Measurements from ENCODE around the gene M6PR.

DNA sequence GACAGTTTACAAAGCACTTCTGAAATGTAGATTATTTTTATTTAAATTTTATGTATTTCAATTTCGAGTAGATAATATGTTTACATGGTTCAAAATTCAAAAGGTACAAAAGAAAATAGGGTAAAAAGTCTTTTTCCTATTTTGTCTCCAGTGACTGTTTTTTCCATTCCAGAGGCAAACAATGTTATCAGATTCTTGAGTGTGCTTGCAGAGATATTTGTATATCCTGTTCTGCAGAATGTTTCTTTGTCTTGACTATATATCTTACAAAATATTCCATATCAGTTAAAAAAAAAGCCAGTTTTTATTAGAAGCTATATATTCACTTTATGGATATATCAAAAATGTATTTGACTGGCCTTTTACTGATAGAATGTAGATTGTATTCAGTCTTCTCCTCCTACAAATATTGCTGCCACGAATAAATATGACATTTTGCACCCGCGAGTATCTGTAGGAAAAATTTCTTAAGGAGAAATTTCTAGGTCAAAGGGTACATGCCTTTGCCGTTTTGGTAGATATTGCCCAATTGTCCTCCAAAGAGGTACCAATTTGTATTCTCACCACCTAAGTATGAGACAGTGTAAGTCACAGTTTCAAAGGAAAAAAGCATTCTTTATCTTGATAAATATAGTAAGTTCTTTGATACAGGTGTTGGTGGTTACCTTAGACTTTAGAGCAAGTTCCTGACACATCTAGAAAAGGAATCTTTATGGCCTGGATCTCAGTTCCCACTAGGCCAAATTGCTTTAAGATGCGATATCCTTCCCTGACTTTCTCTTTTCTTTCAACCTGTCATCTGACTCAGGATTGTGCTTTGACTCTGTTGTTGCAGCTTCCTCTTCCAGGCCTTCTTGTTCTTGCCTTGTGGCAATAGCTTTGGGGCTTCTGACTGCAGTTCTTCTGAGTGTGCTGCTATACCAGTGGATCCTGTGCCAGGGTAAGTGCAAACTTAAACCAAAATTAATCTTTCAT, 42.2 kb upstream of the M6PR start:
- TF ChIP-seq EP300 (IDR thresholded peaks at IDR 0.05; ENCODE audit: borderline replicate concordance) (no peak), YY1 (IDR thresholded peaks at IDR 0.05; ENCODE audit: low read depth) (no peak), CREB1 (IDR thresholded peaks at IDR 0.05; ENCODE audit: low read depth) (no peak)
